Measurements from ENCODE around the gene C2CD2.

- TF ChIP-seq CTCF (IDR thresholded peaks at IDR 0.05) (no peak), EP300 (IDR thresholded peaks at IDR 0.05; ENCODE audit: low read depth) (no peak), POLR2A (IDR thresholded peaks at IDR 0.05) (no peak), POLR2AphosphoS5 (IDR thresholded peaks at IDR 0.05) (no peak)
Observed at GRCh38 chr21:41847066-41847804, 106.6 kb downstream of the C2CD2 start.

All from transverse colon (tissue), 4 donors.